Calu3 (cell line): ENCODE data around the gene MAN1B1. TPM values are rescaled to one million over a fixed set of nuclear protein-coding genes. Genes with fewer than 3 reads are reported as not detected.

ENCODE experiments used
- BruUV-seq: library from RNA; stranded (reverse); fragments of 400-500 nt; replicated peaks from 2 replicates; lab custom pipeline; 2021; lab: Mats Ljungman, UMichigan
- CTCF ChIA-PET: fragments of 300-600 bp; sonication (Branson Sonifier 250); formaldehyde crosslinking; loops from one replicate; lab custom pipeline; 2022; ENCODE audit warnings: antibody characterized with exemption; lab: Charles Lee
- DNase-seq: peaks from one replicate; pipeline ENCODE4 v3.0.0; 2022
- H3K27ac Mint-ChIP-seq: one replicate; pipeline ENCODE4 v1.8.0; 2022; ENCODE audit warnings: mixed read lengths; ENCODE audit not compliant: unreplicated experiment
- H3K27me3 Mint-ChIP-seq: one replicate; pipeline ENCODE4 v1.8.0; 2022; ENCODE audit warnings: mixed read lengths; ENCODE audit not compliant: unreplicated experiment
- H3K36me3 Mint-ChIP-seq: one replicate; pipeline ENCODE4 v1.8.0; 2022; ENCODE audit warnings: mild to moderate bottlenecking, moderate library complexity, mixed read lengths; ENCODE audit not compliant: insufficient read depth, unreplicated experiment
- H3K4me1 Mint-ChIP-seq: one replicate; pipeline ENCODE4 v1.8.0; 2022; ENCODE audit warnings: mild to moderate bottlenecking, low read depth, mixed read lengths; ENCODE audit not compliant: unreplicated experiment
- H3K4me3 Mint-ChIP-seq: one replicate; pipeline ENCODE4 v1.8.0; 2022; ENCODE audit warnings: mild to moderate bottlenecking, low read depth, moderate library complexity, mixed read lengths; ENCODE audit not compliant: unreplicated experiment
- H3K9me3 Mint-ChIP-seq: one replicate; pipeline ENCODE4 v1.8.0; 2022; ENCODE audit warnings: low read depth, mixed read lengths; ENCODE audit not compliant: unreplicated experiment
- CTCF ChIP-seq: fragments of 200-600 bp; IDR thresholded peaks from one replicate; pipeline ENCODE4 v1.8.0; 2022; ENCODE audit warnings: antibody characterized with exemption; ENCODE audit not compliant: unreplicated experiment
- intact Hi-C: fragments of 100-400 bp; cut with micrococcal nuclease; formaldehyde crosslinking; loops from one replicate; pipeline ENCODE4 v1.10.0; 2022; ENCODE audit not compliant: unreplicated experiment
- total RNA-seq: library from RNA; stranded (reverse); gene quantifications from 2 replicates; pipeline ENCODE4 v1.2.3, GENCODE V29; 2022

MAN1B1 gene
- total RNA-seq, 1 experiment from 2014 or later: 61.4 TPM

DNA sequence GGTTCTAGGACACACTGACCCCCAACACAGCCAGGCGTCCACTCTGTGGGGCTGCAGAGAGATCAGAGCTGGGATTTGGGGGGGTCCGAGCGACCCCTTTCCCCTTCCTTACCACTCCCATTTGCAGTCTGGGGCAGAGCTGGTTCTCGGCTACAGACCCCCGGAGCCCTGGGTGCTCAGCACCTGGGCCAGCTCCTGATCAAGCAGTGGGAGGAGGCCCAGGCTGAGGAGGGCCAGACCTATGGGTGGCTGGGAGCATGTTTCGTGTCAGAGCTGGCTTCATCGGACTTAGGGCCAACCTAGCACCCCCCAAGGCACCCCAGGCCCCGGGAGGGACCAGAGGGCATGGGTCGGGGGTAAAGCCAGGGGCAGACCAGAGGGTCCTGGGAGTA lies 59.7 kb downstream of the MAN1B1 start:
- TF ChIP-seq CTCF: no peak
- peaks cover 2% of the 10 kb centered on the region for H3K9me3 Mint-ChIP-seq
- intact Hi-C loops: no loop called here
- no peak overlapping the region for H3K27ac Mint-ChIP-seq
- no peaks in the 10 kb centered on the region for H3K4me1 Mint-ChIP-seq
- CTCF ChIA-PET: no interaction called here
- no peak for DNase-seq
- no peak overlapping the region for H3K4me3 Mint-ChIP-seq
- peaks cover 61% of the 10 kb centered on the region for H3K27me3 Mint-ChIP-seq
- no TSS peak for BruUV-seq
- peaks cover 6% of the 10 kb centered on the region for H3K36me3 Mint-ChIP-seq

GRCh38 chr9:137147091-137147792 lies 60.5 kb downstream of the MAN1B1 start:
- H3K36me3 Mint-ChIP-seq: peaks cover 6% of the 10 kb centered on the region
- BruUV-seq: no TSS peak

GRCh38 chr9:137147793-137148160 lies 61.0 kb downstream of the MAN1B1 start:
- CTCF ChIA-PET: no interaction called here
- peaks cover 49% of the 10 kb centered on the region for H3K27me3 Mint-ChIP-seq

More at GRCh38 chr9:137147091-137147792, 60.5 kb downstream of the MAN1B1 start:
- Mint-ChIP-seq H3K9me3 (peaks cover 2% of the 10 kb centered on the region), H3K27ac (no peak overlapping the region), H3K4me3 (no peak overlapping the region), H3K4me1 (no peaks in the 10 kb centered on the region), H3K27me3 (peaks cover 54% of the 10 kb centered on the region)
- no peak for DNase-seq
- no peak for TF ChIP-seq CTCF
- intact Hi-C loops: no loop called here
- CTCF ChIA-PET: interaction anchor here (0.5 kb wide), 1 partner anchor 52 kb away, joined by 4 read pairs; no protein-coding TSS in a partner anchor

DNA sequence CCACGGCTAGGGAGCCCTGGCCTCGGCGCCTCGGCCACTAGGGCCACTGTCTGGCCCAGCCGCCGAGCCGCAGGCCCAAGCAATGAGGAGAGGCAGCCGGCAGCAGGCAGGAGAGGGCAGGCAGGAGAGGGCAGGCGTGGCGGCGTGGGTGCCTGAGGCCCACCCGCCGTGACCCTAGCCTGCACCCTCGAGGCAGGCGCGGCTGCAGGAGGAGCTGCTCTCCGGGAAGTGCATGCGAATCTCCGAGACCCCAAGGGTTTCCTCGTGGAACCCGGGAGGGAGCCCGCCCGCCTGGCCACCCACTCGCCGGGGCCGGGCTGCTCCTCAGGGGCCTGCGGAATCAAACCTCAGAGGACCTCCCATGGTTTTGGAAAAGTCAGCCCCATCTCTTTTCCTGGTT lies 61.5 kb downstream of the MAN1B1 start:
- Mint-ChIP-seq H3K9me3 (peaks cover 2% of the 10 kb centered on the region), H3K27me3 (peaks cover 44% of the 10 kb centered on the region), H3K4me1 (no peaks in the 10 kb centered on the region), H3K27ac (no peak overlapping the region), H3K36me3 (peaks cover 6% of the 10 kb centered on the region), H3K4me3 (no peak overlapping the region)
- TF ChIP-seq CTCF: no peak
- DNase-seq: no peak
- intact Hi-C loops: no loop called here
- CTCF ChIA-PET: no interaction called here
- BruUV-seq: no TSS peak

More at GRCh38 chr9:137147793-137148160, 61.0 kb downstream of the MAN1B1 start:
- intact Hi-C loops: no loop called here
- Mint-ChIP-seq H3K4me3 (no peak overlapping the region), H3K4me1 (no peaks in the 10 kb centered on the region), H3K9me3 (peaks cover 2% of the 10 kb centered on the region), H3K27ac (no peak overlapping the region), H3K36me3 (peaks cover 6% of the 10 kb centered on the region)
- BruUV-seq: no TSS peak
- TF ChIP-seq CTCF: no peak
- DNase-seq: no peak
